AG08396 (cell line): ENCODE measurements around the gene CALML3.
"Not testable (repeated sequence)": the region's sequence is repeated elsewhere in the genome, so short reads cannot be mapped to it uniquely, and the experiment has no call there.

ENCODE experiments used
- DNase-seq: peaks from one replicate; pipeline ENCODE4 v3.0.0; 2012; ENCODE audit warnings: low spot score, mixed read lengths

Gene CALML3

GRCh38 chr10:5553400-5554170 is 28.8 kb downstream of the CALML3 start:
- no peak for DNase-seq

- DNase-seq: no peak
Measured at GRCh38 chr10:5555021-5555510, 30.3 kb downstream of the CALML3 start.

- DNase-seq: no peak
Measured at GRCh38 chr10:5555881-5556280, 31.1 kb downstream of the CALML3 start.

GRCh38 chr10:5556576-5556975 is 31.8 kb downstream of the CALML3 start:
- no peak for DNase-seq

- DNase-seq: no peak
Measured at GRCh38 chr10:5557040-5557721, 32.4 kb downstream of the CALML3 start.

GRCh38 chr10:5557799-5558771 is 33.3 kb downstream of the CALML3 start:
- no peak for DNase-seq

GRCh38 chr10:5559022-5559421 is 34.3 kb downstream of the CALML3 start:
- DNase-seq: not testable (repeated sequence)

GRCh38 chr10:5559642-5560141 is 34.9 kb downstream of the CALML3 start:
- DNase-seq: peak; percentile 76

GRCh38 chr10:5560142-5560816 is 35.5 kb downstream of the CALML3 start:
- no peak for DNase-seq

- DNase-seq: no peak
Measured at GRCh38 chr10:5560817-5561703, 36.3 kb downstream of the CALML3 start.

- DNase-seq: no peak
Measured at GRCh38 chr10:5561704-5562645, 37.2 kb downstream of the CALML3 start.

- DNase-seq: no peak
Measured at GRCh38 chr10:5563321-5563961, 38.7 kb downstream of the CALML3 start.

- peak; percentile 68 for DNase-seq
Measured at GRCh38 chr10:5563991-5564536, 39.3 kb downstream of the CALML3 start.

- DNase-seq: no peak
Measured at GRCh38 chr10:5564537-5565204, 39.9 kb downstream of the CALML3 start.

GRCh38 chr10:5565205-5565545 is 40.4 kb downstream of the CALML3 start:
- no peak for DNase-seq

- no peak for DNase-seq
Measured at GRCh38 chr10:5565671-5566581, 41.2 kb downstream of the CALML3 start.

- DNase-seq: no peak
Measured at GRCh38 chr10:5566614-5567013, 41.9 kb downstream of the CALML3 start.
